ENCODE measurements around the gene RELN.
"Not testable (repeated sequence)": the region's sequence is repeated elsewhere in the genome, so short reads cannot be mapped to it uniquely, and the experiment has no call there.

RELN gene

DNA sequence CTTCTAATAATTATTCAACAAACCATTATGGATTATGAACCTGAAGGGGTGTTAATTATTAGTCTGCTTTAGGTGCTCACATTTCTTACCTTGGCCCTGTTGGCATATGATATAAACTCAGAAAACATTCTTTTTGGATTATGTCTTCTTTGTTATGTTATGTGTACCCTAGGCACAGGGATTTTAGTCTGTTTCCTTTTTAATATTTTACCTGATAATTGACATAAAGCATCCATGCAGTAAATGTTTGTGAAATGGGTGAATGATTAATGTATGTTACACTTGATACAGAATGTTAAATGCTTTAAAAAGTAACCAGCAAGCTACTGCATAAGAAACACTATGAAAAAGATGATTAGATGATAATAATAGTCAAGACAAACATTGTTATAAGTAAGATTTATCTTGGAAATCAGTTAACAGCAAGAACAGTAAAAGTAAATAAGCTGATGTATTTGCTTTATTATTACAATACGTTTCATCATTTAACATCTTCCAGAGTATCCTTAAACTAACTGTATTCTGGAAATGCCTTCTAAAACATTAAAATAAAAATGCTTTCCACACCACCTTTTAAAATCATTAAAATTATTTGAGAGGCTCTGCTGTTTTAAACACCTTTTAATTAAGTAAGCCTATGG lies 204.7 kb downstream of the RELN start:
- DNase-seq (ENCODE audit: low read depth), result no peak

- DNase-seq (ENCODE audit: low read depth), result no peak
Observed at GRCh38 chr7:103781409-103781808, 208.0 kb downstream of the RELN start.

DNA sequence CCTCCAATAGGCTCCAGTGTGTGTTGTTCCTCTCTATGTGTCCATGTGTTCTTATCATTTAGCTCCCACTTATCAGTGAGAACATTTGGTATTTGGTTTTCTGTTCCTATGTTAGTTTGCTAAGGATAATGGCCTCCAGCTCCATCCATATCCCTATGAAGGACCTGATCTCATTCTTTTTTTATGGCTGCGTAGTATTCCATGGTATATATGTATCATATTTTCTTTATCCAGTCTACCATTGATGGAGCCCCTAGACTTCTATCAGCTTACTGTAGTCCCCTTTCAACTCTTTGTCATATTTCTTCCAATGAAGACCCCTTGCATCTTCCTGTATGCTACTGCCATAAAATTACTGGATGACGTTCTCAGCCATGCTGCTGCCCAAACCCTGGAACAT lies 208.9 kb downstream of the RELN start:
- not testable (repeated sequence) for DNase-seq (ENCODE audit: low read depth)

- DNase-seq (ENCODE audit: low read depth), result no peak
Observed at GRCh38 chr7:103777440-103777839, 212.0 kb downstream of the RELN start.

GRCh38 chr7:103773726-103774125 lies 215.7 kb downstream of the RELN start:
- DNase-seq (ENCODE audit: low read depth), result no peak

GRCh38 chr7:103772171-103772773 lies 217.2 kb downstream of the RELN start:
- DNase-seq (ENCODE audit: low read depth), result no peak

DNA sequence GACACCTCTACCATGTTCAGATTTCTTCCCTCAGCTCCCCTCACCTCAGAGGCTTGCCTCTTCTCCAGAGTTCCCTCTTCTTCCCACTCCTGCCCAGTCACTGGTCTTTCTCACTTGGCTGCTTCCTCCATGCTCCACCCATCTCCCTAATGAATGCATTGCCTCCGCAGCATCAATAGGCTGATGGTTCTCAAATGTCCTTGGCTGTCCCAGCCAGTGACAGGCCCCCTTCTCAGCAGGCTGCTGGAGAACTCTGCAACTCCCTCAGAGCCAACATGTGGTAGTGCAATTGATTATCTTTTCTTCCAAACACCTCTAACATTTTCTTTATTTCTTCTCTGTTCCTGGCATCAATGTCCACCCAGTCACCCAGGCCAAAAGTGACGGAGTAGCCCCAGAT lies 218.2 kb downstream of the RELN start:
- no peak for DNase-seq (ENCODE audit: low read depth)

- DNase-seq (ENCODE audit: low read depth), result no peak
Observed at GRCh38 chr7:103766660-103767059, 222.8 kb downstream of the RELN start.

DNA sequence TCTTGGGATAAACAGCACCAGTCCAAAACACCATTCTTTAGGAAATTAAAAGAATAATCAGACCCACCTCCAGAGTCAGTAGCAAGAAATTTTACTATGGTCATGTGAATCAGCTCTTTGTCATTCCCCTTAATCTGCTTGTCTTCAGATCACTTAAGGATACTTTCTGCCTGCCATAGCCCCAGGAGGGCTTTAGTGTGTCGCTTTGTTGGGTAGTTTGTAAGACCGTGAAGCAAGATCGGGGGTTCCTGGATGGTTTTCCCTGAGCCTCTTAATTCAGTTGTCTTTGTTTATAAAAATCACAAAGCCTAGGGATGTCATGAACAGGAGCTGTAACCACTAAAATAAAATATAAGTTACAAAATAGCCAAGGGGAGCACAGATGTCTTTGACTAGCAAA lies 223.6 kb downstream of the RELN start:
- DNase-seq (ENCODE audit: low read depth), result no peak

DNA sequence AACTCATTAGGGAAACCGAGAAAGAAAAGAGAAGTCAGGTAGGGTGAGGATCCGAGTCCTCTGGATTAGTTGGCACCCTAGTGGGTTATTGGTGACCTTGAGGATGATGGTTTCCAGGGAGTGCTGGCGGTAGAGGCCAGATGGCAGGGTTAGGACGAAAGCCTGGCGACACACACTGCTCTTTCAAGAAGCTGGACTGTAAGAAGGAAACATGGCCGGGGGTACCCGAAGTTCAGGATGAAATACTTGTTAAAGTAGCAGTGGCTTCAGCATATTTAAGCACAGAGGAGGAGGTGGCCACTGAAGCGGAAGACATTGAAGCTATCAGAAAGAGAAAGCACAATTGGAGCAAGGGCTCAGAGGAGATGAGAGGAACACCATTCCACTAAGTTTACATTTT lies 224.6 kb downstream of the RELN start:
- no peak for DNase-seq (ENCODE audit: low read depth)

DNA sequence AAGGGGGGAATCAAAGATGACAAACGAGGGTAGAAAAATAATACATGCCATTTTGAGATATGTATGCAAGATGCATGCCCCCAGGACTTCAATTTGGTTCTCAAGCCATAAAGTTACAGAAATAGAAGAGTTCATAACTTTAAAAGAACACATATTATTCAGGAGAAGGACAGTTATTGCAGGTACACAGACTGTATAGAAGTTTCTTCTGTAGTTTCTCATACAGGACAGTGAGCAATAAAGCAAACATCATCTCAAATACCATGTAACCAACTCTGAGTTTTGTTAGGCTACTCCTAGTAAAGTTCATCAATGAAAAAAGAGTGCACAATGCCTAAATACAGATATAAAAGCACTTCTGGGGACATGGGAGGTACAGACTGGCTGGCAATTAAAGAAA lies 226.6 kb downstream of the RELN start:
- DNase-seq (ENCODE audit: low read depth), result no peak

GRCh38 chr7:103762065-103762760 lies 227.2 kb downstream of the RELN start:
- no peak for DNase-seq (ENCODE audit: low read depth)

DNA sequence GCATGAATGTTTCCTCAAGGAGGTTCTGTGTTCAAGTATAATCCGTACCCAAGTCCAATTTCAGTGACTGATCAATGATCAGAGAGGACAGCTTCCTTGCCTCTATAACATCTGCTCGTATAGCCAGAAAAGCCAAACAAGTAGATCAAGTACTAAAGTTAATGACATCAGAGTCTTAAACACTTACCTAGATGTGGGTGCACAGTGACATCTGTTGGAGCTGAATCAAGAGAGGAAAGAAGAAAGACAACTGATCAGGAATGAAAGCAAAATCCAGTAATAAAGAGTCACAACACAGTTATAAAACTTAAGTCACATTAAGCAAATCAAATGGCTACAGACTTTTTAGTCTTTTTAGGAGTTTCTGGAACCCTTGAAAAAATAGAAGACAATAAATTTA lies 236.5 kb downstream of the RELN start:
- no peak for DNase-seq (ENCODE audit: low read depth)

DNA sequence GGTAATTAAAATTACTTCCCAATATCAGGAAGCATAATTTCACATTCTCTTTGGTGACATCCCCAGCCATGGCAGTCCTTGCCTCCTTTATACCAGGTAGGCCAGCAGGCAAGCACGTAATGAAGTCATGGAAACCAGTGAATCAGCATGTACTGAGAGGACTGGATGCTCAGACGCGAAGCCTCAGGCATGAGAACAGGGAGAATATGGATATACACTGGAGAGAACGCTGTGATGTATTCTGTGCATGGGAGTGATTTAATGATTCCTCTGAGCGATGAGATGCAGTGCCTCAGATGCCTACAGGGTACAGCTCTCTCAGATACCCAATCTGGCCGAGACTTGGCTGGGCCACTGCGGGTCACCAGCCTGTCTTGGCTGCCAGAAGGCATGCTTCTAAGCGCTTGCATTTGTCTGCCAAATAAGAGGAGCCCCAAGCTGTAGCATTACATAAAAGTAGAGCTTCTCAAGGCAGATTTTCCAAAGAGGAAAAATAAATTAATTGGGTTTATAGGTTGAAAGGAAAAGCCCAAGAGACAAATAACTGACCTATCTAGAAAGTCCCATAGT lies 238.1 kb downstream of the RELN start:
- no peak for DNase-seq (ENCODE audit: low read depth)

GRCh38 chr7:103748680-103749079 lies 240.8 kb downstream of the RELN start:
- no peak for DNase-seq (ENCODE audit: low read depth)

GRCh38 chr7:103735377-103735776 lies 254.1 kb downstream of the RELN start:
- DNase-seq (ENCODE audit: low read depth), result no peak

DNA sequence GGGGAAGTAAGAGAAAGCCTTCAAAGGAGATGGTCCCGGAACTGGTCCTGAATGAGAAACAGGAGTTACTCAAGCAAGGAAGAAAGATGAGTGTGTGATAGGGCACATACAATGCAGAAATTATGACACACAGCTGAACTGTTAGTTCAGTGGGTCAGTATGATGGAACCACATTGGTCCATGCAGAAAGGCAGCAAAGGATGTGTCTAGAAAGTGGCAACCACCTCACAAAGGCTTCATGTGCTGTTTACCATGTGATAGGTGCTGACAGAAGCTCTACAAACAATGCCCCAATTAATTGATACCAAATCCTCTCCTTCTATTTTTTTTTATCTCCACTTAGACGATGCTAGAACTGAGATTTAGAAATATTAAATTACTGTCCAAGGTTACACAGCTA lies 258.3 kb downstream of the RELN start:
- DNase-seq (ENCODE audit: low read depth), result no peak

DNA sequence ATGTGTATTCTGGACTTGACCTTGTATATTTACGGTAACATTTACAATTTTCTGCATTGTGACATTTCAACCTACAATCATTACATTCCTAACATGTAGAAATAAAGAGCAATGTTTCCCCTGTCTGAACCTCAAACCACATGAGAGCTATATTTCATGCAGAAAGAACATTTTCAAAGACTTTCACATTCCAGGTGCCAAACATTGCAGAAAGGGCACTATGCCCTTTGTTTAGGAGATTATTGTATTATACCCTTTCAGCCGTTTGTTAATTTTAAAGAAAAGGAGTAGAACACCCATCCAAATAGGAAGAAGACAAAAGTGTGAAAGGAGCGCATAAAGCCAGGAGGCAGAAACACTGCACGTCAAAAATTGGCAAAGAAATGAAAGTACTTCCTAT lies 260.4 kb downstream of the RELN start:
- DNase-seq (ENCODE audit: low read depth), result no peak

DNA sequence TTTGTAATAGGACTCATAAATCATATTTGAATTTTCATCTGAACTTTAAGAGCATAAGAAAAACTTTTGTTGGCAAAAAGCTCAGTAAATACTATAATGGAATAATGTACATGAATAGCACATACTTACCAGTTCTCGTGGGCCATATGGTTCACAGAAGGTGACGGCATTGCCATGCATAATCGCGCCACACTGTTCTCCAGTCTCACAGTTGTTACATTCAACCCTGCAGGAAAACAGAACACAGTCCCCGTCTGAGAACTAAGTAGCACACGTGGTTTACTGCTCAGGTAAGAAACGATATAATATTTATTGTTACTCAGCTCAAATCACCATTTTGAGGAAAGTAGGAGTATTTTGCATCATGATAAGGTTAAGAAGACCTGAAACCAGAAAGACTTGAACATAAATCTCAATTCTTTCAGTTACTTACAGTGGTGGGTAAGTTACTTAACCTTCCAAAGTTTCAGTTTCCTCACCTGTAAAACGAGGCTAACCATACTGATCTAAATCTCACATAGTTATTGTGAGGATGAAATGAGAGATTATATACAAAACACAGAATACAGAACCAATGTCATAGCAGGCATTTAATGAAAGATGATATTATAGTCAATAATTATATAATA lies 261.4 kb downstream of the RELN start:
- DNase-seq (ENCODE audit: low read depth), result no peak

DNA sequence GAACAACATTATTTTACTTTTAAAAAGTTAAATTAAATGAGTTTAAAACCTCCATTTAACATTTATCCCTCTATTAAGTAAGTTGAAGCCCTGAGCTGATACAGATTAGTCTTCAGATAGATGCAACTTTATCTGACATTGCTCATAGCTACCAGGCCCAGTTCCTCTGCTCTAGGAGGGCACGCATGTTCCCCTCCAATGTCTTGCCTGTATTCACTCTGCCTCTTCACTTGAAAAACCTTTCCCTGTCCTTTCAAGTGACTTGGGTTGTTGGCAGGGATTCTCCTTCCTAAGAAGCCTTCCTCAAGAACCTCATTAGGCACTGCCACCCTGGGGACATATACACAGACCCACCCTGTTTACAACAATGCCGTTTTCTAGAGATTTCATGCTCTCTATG lies 270.4 kb downstream of the RELN start:
- no peak for DNase-seq (ENCODE audit: low read depth)

GRCh38 chr7:103718482-103719061 lies 270.9 kb downstream of the RELN start:
- no peak for DNase-seq (ENCODE audit: low read depth)

GRCh38 chr7:103717574-103717973 lies 271.9 kb downstream of the RELN start:
- no peak for DNase-seq (ENCODE audit: low read depth)
